Left lung (tissue), 10 donors: ENCODE measurements around the gene CHPF2. TPM values are rescaled to one million over a fixed set of nuclear protein-coding genes. Genes with fewer than 3 reads are reported as not detected.

Experiments used
- ATAC-seq: fragments of 200-7000 bp; cut with Tn5 transposase; one replicate; pipeline ENCODE4 v1.9.1; 2020; ENCODE audit warnings: moderate library complexity
- DNase-seq, 4 donors: peaks; one replicate each; pipeline ENCODE4 v3.0.0-alpha.2; 2013 to 2020
- H3K27ac ChIP-seq, 2 donors: fragments of 200-600 bp; sonication (generic) in 1 of 2; one replicate each; pipeline versions ENCODE4 v1.5.0 to v1.8.0; 2020 to 2021
- H3K27me3 ChIP-seq, 2 donors: fragments of 200-600 bp; sonication (generic) in 1 of 2; one replicate each; pipeline versions ENCODE4 v1.5.0 to v1.8.0; 2020 to 2021
- H3K36me3 ChIP-seq, 2 donors: fragments of 200-600 bp; sonication (generic) in 1 of 2; one replicate each; pipeline versions ENCODE4 v1.5.0 to v1.8.0; 2020 to 2021
- H3K4me1 ChIP-seq, 2 donors: fragments of 200-600 bp; one replicate each; pipeline ENCODE4 v1.8.0; 2021
- H3K4me3 ChIP-seq, 2 donors: fragments of 200-600 bp; sonication (generic) in 1 of 2; one replicate each; pipeline versions ENCODE4 v1.5.0 to v1.8.0; 2020 to 2021; ENCODE audit warnings: mild to moderate bottlenecking in 1 of 2
- H3K9me3 ChIP-seq, 2 donors: fragments of 200-600 bp; sonication (generic) in 1 of 2; one replicate each; pipeline versions ENCODE4 v1.5.0 to v1.8.0; 2020 to 2021
- intact Hi-C, 2 donors: fragments of 100-400 bp; cut with DNase I; formaldehyde crosslinking; loops; one replicate each; pipeline versions ENCODE4 v1.11.2 to v1.14.2; 2022
- polyA plus RNA-seq, 6 donors: library from polyadenylated mRNA; unstranded; fragments of 120-200 nt; gene quantifications; one replicate each; pipeline ENCODE4 v1.2.1, GENCODE V29; 2013; ENCODE audit not compliant: insufficient read length in 6 of 6
- total RNA-seq, 2 donors: library from RNA; stranded (reverse); fragmentation: NEBNext Ultra II Directional; extraction: Animal tissue kit (Norgen Biotek cat#: 25700); gene quantifications; one replicate each; pipeline ENCODE4 v1.2.1, GENCODE V29; 2021
- TF ChIP-seq, protein P1 (sequence below), 2 donors: fragments of 200-600 bp; sonication (generic) in 1 of 2; IDR thresholded peaks; one replicate each; pipeline versions ENCODE4 v1.5.0 to v1.8.0; 2021; ENCODE audit warnings: antibody characterized with exemption in 2 of 2
- donor health status: DM: no; HTN: yes; CAD: no.
- donor health status: DM: no; HTN: no; CAD: no.

The CHPF2 gene
- total and polyA plus RNA-seq, 8 donors, result 18.1 to 53.8 (median 23.0) TPM

DNA sequence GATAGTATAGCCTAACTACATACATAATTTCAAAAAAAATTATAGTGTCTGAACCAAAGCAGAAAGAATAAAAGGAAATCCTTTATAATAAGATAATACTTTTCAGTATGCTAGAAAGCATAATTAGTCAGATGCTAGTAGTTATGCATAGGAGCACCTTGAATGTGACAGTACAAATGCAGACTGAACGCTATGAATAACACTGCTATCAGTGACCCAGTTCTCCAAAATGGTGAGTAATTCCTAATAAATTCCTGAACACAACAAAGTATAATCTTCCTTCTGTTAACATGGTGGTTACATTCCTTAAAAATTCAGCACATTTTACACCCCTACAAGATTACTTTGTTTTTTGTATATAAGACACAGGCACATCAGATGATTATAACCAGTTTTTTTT lies 1.2 kb upstream of the CHPF2 start:
- no peaks in the 10 kb centered on the region for H3K9me3 ChIP-seq
- ATAC-seq (no peak), DNase-seq (no peak)
- intact Hi-C loops, result no loop called here
- H3K4me3 ChIP-seq, result no peak overlapping the region
- H3K27me3 ChIP-seq, result no peaks in the 10 kb centered on the region
- H3K36me3 ChIP-seq, result peaks cover 0 to 15% of the 10 kb centered on the region in 2 donors
- TF ChIP-seq, protein P1, sequence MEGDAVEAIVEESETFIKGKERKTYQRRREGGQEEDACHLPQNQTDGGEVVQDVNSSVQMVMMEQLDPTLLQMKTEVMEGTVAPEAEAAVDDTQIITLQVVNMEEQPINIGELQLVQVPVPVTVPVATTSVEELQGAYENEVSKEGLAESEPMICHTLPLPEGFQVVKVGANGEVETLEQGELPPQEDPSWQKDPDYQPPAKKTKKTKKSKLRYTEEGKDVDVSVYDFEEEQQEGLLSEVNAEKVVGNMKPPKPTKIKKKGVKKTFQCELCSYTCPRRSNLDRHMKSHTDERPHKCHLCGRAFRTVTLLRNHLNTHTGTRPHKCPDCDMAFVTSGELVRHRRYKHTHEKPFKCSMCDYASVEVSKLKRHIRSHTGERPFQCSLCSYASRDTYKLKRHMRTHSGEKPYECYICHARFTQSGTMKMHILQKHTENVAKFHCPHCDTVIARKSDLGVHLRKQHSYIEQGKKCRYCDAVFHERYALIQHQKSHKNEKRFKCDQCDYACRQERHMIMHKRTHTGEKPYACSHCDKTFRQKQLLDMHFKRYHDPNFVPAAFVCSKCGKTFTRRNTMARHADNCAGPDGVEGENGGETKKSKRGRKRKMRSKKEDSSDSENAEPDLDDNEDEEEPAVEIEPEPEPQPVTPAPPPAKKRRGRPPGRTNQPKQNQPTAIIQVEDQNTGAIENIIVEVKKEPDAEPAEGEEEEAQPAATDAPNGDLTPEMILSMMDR (IDR thresholded peaks at IDR 0.05), result no peak
- peaks cover 4 to 38% of the 10 kb centered on the region in 2 donors for H3K4me1 ChIP-seq
- H3K27ac ChIP-seq, result no peak overlapping the region

DNA sequence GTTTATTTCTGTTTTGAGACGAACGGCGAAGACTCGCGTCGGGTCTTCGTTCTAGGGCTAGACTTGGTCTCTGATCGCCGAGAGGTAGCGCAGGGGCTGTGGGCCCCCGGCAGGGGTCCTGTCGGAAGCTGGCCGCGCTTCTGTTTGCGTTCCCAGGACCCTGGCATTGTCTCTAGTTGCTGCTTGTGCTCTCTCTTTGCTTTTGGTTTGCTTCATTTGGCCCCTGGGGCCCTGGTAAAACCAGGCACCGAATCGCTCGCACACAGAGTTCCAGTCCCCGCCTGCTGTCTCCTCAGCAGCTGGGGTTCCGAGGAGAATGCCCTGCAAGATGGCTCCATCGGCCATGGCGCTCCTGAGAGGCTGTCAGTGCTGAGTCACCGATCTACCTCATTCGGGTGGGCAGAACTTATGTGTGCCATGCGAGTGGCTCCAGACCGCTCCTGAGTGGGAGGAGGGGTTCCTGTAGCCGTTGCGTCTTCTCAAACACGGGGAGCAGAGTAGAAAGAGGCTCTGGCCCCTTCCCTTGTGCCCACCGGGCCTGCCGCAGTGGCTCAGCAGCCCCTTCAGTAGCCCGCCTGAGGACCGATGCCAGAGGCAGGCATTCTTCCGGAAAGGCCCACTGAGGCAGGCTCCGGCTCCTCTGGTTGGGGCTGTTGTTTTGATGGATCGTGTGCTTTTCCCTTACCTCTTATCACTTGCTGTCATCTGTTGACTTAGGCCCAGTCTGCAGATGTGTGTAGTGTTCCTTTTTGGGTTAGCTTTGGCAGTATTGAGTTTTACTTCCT lies 826 bp downstream of the CHPF2 start:
- peaks cover 0 to 36% of the 10 kb centered on the region in 2 donors for H3K36me3 ChIP-seq
- H3K4me3 ChIP-seq, result peak overlapping the region; percentile 98
- TF ChIP-seq, protein P1 (IDR thresholded peaks at IDR 0.05), result no peak
- H3K4me1 ChIP-seq, result peaks cover 2 to 26% of the 10 kb centered on the region in 2 donors
- peak in 2 of 4 donors; percentile 67 to 86 for DNase-seq
- intact Hi-C loops, result no loop called here
- no peaks in the 10 kb centered on the region for H3K9me3 ChIP-seq
- peak; percentile 75 for ATAC-seq
- H3K27me3 ChIP-seq, result no peaks in the 10 kb centered on the region
- H3K27ac ChIP-seq, result peak overlapping the region; percentile 73 to 89

DNA sequence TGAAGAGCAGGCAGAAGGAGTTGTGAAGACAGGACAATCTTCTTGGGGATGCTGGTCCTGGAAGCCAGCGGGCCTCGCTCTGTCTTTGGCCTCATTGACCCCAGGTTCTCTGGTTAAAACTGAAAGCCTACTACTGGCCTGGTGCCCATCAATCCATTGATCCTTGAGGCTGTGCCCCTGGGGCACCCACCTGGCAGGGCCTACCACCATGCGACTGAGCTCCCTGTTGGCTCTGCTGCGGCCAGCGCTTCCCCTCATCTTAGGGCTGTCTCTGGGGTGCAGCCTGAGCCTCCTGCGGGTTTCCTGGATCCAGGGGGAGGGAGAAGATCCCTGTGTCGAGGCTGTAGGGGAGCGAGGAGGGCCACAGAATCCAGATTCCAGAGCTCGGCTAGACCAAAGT lies 1.5 kb downstream of the CHPF2 start:
- peaks cover 2 to 24% of the 10 kb centered on the region in 2 donors for H3K4me1 ChIP-seq
- DNase-seq, result peak in 2 of 4 donors; percentile 28 to 49
- H3K4me3 ChIP-seq, result peak overlapping the region; percentile 98
- H3K9me3 ChIP-seq, result no peaks in the 10 kb centered on the region
- no peaks in the 10 kb centered on the region for H3K27me3 ChIP-seq
- H3K36me3 ChIP-seq, result peaks cover 0 to 43% of the 10 kb centered on the region in 2 donors
- no peak for ATAC-seq
- intact Hi-C loops, result no loop called here
- TF ChIP-seq, protein P1 (IDR thresholded peaks at IDR 0.05), result no peak
- H3K27ac ChIP-seq, result peak overlapping the region in 1 of 2 donors; percentile 89

DNA sequence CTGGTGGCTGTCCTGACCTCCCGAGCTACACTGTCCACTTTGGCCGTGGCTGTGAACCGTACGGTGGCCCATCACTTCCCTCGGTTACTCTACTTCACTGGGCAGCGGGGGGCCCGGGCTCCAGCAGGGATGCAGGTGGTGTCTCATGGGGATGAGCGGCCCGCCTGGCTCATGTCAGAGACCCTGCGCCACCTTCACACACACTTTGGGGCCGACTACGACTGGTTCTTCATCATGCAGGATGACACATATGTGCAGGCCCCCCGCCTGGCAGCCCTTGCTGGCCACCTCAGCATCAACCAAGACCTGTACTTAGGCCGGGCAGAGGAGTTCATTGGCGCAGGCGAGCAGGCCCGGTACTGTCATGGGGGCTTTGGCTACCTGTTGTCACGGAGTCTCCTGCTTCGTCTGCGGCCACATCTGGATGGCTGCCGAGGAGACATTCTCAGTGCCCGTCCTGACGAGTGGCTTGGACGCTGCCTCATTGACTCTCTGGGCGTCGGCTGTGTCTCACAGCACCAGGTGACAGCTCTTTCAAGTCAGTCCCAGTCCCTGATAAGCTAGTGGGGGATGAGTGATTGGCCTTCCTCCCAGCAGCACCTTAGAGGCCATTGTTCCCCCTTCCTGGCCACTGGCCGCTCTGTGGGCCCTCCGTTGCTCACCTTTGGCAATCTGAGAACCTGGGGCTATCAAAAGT lies 3.0 kb downstream of the CHPF2 start:
- intact Hi-C loops, result no loop called here
- Histone ChIP-seq H3K27ac (no peak overlapping the region), H3K4me3 (no peak overlapping the region), H3K4me1 (peaks cover 2 to 24% of the 10 kb centered on the region in 2 donors), H3K36me3 (peaks cover 0 to 57% of the 10 kb centered on the region in 2 donors), H3K27me3 (no peaks in the 10 kb centered on the region), H3K9me3 (no peaks in the 10 kb centered on the region)
- DNase-seq (peak in 2 of 4 donors; percentile 29 to 75), ATAC-seq (no peak)
- TF ChIP-seq, protein P1 (IDR thresholded peaks at IDR 0.05), result no peak

DNA sequence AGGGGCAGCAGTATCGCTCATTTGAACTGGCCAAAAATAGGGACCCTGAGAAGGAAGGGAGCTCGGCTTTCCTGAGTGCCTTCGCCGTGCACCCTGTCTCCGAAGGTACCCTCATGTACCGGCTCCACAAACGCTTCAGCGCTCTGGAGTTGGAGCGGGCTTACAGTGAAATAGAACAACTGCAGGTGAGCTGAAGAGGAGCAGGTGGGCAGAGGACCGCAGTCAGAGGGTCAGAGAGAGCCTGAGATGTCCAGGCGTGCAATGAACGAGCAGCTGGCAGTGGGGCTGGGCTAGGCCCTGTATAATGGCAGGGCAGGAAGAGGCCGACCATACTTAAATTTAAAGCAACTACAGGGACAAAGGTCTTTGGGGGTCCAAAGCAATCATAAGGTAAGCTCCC lies 4.1 kb downstream of the CHPF2 start:
- no peak overlapping the region for H3K4me3 ChIP-seq
- intact Hi-C loops, result no loop called here
- DNase-seq (no peak), ATAC-seq (no peak)
- H3K27me3 ChIP-seq, result no peaks in the 10 kb centered on the region
- H3K9me3 ChIP-seq, result no peaks in the 10 kb centered on the region
- H3K36me3 ChIP-seq, result peaks cover 0 to 69% of the 10 kb centered on the region in 2 donors
- H3K27ac ChIP-seq, result no peak overlapping the region
- TF ChIP-seq, protein P1 (IDR thresholded peaks at IDR 0.05), result no peak
- H3K4me1 ChIP-seq, result peaks cover 2 to 24% of the 10 kb centered on the region in 2 donors
